Activated naive CD4-positive, alpha-beta T cell treated with anti-CD3 and anti-CD28 coated beads for 36 hours (primary cell): ENCODE results near the gene BBS1. TPM values are rescaled to one million over a fixed set of nuclear protein-coding genes. Genes with fewer than 3 reads are reported as not detected.
A peak's percentile ranks its signal among the peaks of the same experiment; 100 is the strongest.

Experiments
- CTCF ChIA-PET: fragments of 350-600 bp; sonication (Branson Sonifier 250); formaldehyde crosslinking; loops from one replicate; lab custom pipeline; 2021; ENCODE audit warnings: antibody characterized with exemption; lab: Charles Lee
- DNase-seq: peaks from one replicate; pipeline ENCODE4 v3.0.0-alpha.2; 2020
- H3K27ac Mint-ChIP-seq: one replicate; pipeline ENCODE4 v1.8.0; 2021; ENCODE audit warnings: mild to moderate bottlenecking, mixed read lengths
- H3K27me3 Mint-ChIP-seq: one replicate; pipeline ENCODE4 v1.8.0; 2021; ENCODE audit warnings: low read depth, mixed read lengths
- H3K36me3 Mint-ChIP-seq: one replicate; pipeline ENCODE4 v1.8.0; 2021; ENCODE audit warnings: low read depth, mixed read lengths
- H3K4me1 Mint-ChIP-seq: one replicate; pipeline ENCODE4 v1.8.0; 2021; ENCODE audit warnings: low read depth, mixed read lengths
- H3K4me3 Mint-ChIP-seq: one replicate; pipeline ENCODE4 v1.8.0; 2021; ENCODE audit warnings: mild to moderate bottlenecking, moderate library complexity, mixed read lengths
- H3K9me3 Mint-ChIP-seq: one replicate; pipeline ENCODE4 v1.8.0; 2021; ENCODE audit warnings: mixed read lengths
- intact Hi-C: fragments of 100-400 bp; cut with micrococcal nuclease; formaldehyde crosslinking; loops from one replicate; pipeline ENCODE4 v1.15.1; 2023
- total RNA-seq, 2 experiments: library from RNA; stranded (reverse); gene quantifications; one replicate each; pipeline ENCODE4 v1.2.3, GENCODE V29; 2021

Gene BBS1
- total RNA-seq, 2 experiments from 2014 or later, result 10.1 to 10.9 TPM

- H3K4me3 Mint-ChIP-seq, result no peak overlapping the region
- H3K36me3 Mint-ChIP-seq, result peaks cover 23% of the 10 kb centered on the region
- CTCF ChIA-PET, result interaction anchor here (0.6 to 1.1 kb wide), 2 partner anchors 11 to 207 kb away, joined by 3 read pairs; no protein-coding TSS in a partner anchor
- no peak for DNase-seq
- no peaks in the 10 kb centered on the region for H3K27me3 Mint-ChIP-seq
- no peaks in the 10 kb centered on the region for H3K4me1 Mint-ChIP-seq
- intact Hi-C loops, result no loop called here
- H3K9me3 Mint-ChIP-seq, result no peaks in the 10 kb centered on the region
- H3K27ac Mint-ChIP-seq, result no peak overlapping the region
These were observed 13.2 kb upstream of the BBS1 start for GRCh38 chr11:66497206-66497605.

DNA sequence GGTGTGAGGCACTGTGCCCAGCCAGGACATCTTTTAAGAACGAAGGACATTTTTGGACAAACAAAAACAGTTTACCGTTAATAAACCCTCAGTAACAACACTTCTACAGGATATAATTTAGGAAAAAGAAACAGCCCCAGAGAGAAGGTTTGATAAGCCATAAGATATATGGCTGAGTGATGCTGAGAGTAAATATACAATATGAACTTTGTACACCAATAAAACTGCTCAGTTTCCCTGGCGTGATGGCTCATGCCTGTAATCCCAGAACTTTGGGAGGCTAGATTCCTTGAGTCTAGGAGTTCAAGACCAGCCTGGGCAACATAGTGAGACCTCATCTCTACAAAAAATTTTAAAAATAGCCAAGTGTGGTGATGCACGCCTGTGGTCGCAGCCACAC lies 11.9 kb upstream of the BBS1 start:
- H3K9me3 Mint-ChIP-seq, result no peaks in the 10 kb centered on the region
- no peaks in the 10 kb centered on the region for H3K27me3 Mint-ChIP-seq
- intact Hi-C loops, result no loop called here
- CTCF ChIA-PET, result no interaction called here
- H3K36me3 Mint-ChIP-seq, result peaks cover 22% of the 10 kb centered on the region
- H3K4me3 Mint-ChIP-seq, result no peak overlapping the region
- DNase-seq, result no peak
- H3K27ac Mint-ChIP-seq, result no peak overlapping the region
- H3K4me1 Mint-ChIP-seq, result no peaks in the 10 kb centered on the region

DNA sequence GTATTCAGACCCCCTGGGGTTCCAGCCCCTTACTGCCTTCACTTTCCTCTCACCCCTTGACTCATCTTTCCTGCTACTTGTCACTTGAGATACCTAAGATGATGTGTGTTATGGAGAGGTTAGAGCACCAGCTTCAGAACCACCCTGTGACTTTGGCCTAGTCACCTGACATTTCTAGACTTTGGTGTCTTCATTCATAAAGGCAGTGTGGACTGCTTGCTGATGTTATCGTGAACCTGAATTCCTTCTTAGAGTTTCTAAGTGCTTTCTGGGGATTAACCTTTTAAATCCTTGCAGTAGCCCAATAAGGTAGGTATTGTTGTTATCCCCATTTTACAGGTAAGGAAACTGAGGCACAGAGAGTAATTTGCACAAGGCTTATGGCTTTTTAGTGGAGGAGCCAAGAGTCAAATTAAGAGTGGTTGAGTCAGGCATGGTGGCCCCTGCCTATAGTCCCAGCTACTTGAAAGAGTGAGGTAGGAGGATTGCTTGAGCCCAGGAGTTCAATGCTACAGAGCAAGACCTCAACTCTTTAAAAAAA lies 5.1 kb upstream of the BBS1 start:
- no peaks in the 10 kb centered on the region for H3K27me3 Mint-ChIP-seq
- H3K4me3 Mint-ChIP-seq, result no peak overlapping the region
- H3K27ac Mint-ChIP-seq, result no peak overlapping the region
- no peak for DNase-seq
- peaks cover 3% of the 10 kb centered on the region for H3K4me1 Mint-ChIP-seq
- no peaks in the 10 kb centered on the region for H3K9me3 Mint-ChIP-seq
- intact Hi-C loops, result no loop called here
- CTCF ChIA-PET, result no interaction called here
- peaks cover 11% of the 10 kb centered on the region for H3K36me3 Mint-ChIP-seq

DNA sequence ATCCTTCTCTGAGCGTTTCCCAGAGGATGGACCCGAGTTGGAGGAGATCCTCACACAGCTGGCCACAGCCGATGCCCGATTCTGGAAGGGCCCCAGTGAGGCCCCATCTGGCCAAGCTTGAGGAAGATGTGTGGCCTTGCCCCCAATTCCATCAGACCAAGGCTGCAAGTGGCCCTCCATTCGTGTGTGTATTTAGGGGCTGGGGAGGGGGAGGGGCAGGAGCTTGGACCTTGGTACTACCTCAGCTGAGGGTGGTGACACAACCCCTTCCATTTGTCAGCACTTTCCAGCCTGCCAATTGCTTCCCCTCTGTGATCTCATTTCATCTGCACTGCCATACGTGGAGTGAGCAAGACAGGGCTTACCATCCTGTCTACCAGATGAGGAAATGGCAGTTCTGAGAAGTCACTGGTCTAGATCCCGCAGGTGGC lies 1.3 kb upstream of the BBS1 start:
- Mint-ChIP-seq H3K36me3 (peaks cover 10% of the 10 kb centered on the region), H3K9me3 (no peaks in the 10 kb centered on the region), H3K27ac (no peak overlapping the region), H3K4me3 (no peak overlapping the region), H3K27me3 (no peaks in the 10 kb centered on the region), H3K4me1 (peaks cover 15% of the 10 kb centered on the region)
- CTCF ChIA-PET, result interaction anchor here (0.6 to 1.3 kb wide), 2 partner anchors 70 to 370 kb away, joined by 3 read pairs; no protein-coding TSS in a partner anchor
- intact Hi-C loops, result no loop called here
- DNase-seq, result no peak

DNA sequence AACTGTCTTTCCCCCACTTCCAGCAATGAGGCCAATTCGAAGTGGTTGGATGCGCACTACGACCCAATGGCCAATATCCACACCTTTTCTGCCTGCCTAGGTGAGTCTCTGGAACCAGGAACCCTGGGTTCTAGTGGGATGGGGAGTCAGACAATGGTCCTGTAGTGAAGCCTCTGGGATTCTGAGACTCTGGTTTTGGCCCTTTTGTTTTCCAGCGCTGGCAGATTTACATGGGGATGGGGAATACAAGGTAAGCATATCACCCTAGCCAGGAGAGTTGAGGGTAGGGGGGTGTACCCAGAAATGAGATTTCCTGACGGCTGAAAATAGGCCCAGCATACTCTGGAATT lies 530 bp downstream of the BBS1 start:
- peaks cover 11% of the 10 kb centered on the region for H3K36me3 Mint-ChIP-seq
- no peaks in the 10 kb centered on the region for H3K27me3 Mint-ChIP-seq
- H3K4me1 Mint-ChIP-seq, result peaks cover 15% of the 10 kb centered on the region
- intact Hi-C loops, result loop anchor here (1.0 to 2.0 kb wide), 3 partner anchors 36 to 167 kb away; partner anchors contain the start of genes ACTN3, PELI3 and ZDHHC24
- no peak for DNase-seq
- H3K4me3 Mint-ChIP-seq, result peak overlapping the region; percentile 89
- CTCF ChIA-PET, result interaction anchor here (0.9 to 1.1 kb wide), 2 partner anchors 43 to 93 kb away, joined by 3 read pairs; no protein-coding TSS in a partner anchor
- no peak overlapping the region for H3K27ac Mint-ChIP-seq
- H3K9me3 Mint-ChIP-seq, result no peaks in the 10 kb centered on the region

DNA sequence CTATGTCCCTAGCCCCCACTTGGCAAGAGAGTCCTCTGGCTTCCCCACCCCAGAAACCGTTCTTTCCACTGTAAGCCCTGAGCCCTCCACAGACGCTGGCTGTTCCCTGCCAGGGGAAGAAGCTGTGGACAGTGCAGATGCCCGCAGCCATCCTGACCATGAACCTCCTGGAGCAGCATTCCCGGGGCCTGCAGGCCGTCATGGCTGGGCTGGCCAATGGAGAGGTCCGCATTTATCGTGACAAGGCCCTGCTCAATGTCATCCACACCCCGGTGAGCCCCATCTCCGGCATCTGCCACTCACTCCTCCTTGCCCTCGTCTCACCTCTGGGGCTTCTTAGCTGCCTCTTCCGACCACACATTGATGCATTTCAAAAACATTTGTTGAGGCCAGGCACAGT lies 13.2 kb downstream of the BBS1 start:
- peaks cover 19% of the 10 kb centered on the region for H3K36me3 Mint-ChIP-seq
- H3K27me3 Mint-ChIP-seq, result no peaks in the 10 kb centered on the region
- H3K4me1 Mint-ChIP-seq, result no peaks in the 10 kb centered on the region
- no peak overlapping the region for H3K4me3 Mint-ChIP-seq
- H3K27ac Mint-ChIP-seq, result no peak overlapping the region
- no peak for DNase-seq
- no peaks in the 10 kb centered on the region for H3K9me3 Mint-ChIP-seq
- intact Hi-C loops, result no loop called here
- CTCF ChIA-PET, result no interaction called here

GRCh38 chr11:66524304-66525040 lies 14.0 kb downstream of the BBS1 start:
- no peak overlapping the region for H3K4me3 Mint-ChIP-seq
- intact Hi-C loops, result no loop called here
- DNase-seq, result no peak
- CTCF ChIA-PET, result no interaction called here
- no peaks in the 10 kb centered on the region for H3K9me3 Mint-ChIP-seq
- H3K4me1 Mint-ChIP-seq, result no peaks in the 10 kb centered on the region
- H3K36me3 Mint-ChIP-seq, result peaks cover 17% of the 10 kb centered on the region
- H3K27me3 Mint-ChIP-seq, result no peaks in the 10 kb centered on the region
- no peak overlapping the region for H3K27ac Mint-ChIP-seq

DNA sequence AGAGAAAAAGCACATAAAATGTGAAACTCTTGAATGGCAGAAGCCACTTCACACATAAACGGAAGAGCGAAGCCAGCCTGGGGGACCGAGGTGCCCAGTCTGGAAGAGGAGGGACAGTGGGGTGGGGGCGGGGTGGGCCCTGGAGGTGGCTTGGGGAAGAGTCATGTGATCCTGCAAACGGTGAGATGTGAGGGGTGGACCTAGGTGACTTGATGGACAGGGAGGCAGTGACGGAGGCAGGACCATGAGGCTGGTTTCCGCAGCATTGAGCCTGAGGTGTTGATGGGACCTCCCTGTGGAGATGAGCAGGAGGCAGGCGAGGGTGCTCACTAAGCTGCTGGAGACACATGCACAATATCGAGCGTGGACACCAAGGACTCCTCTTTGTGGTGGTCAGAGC lies 18.6 kb downstream of the BBS1 start:
- no peaks in the 10 kb centered on the region for H3K4me1 Mint-ChIP-seq
- no peaks in the 10 kb centered on the region for H3K27me3 Mint-ChIP-seq
- H3K4me3 Mint-ChIP-seq, result no peak overlapping the region
- no peak overlapping the region for H3K27ac Mint-ChIP-seq
- DNase-seq, result no peak
- CTCF ChIA-PET, result no interaction called here
- peaks cover 2% of the 10 kb centered on the region for H3K36me3 Mint-ChIP-seq
- no peaks in the 10 kb centered on the region for H3K9me3 Mint-ChIP-seq
- intact Hi-C loops, result no loop called here

GRCh38 chr11:66529655-66530054 lies 19.2 kb downstream of the BBS1 start:
- DNase-seq, result no peak
- H3K27ac Mint-ChIP-seq, result no peak overlapping the region
- H3K4me1 Mint-ChIP-seq, result no peaks in the 10 kb centered on the region
- no peaks in the 10 kb centered on the region for H3K36me3 Mint-ChIP-seq
- intact Hi-C loops, result no loop called here
- CTCF ChIA-PET, result no interaction called here
- no peaks in the 10 kb centered on the region for H3K27me3 Mint-ChIP-seq
- no peak overlapping the region for H3K4me3 Mint-ChIP-seq
- H3K9me3 Mint-ChIP-seq, result no peaks in the 10 kb centered on the region

- H3K9me3 Mint-ChIP-seq, result no peaks in the 10 kb centered on the region
- CTCF ChIA-PET, result no interaction called here
- no peak for DNase-seq
- intact Hi-C loops, result no loop called here
- peaks cover 5% of the 10 kb centered on the region for H3K36me3 Mint-ChIP-seq
- no peak overlapping the region for H3K4me3 Mint-ChIP-seq
- no peaks in the 10 kb centered on the region for H3K4me1 Mint-ChIP-seq
- H3K27ac Mint-ChIP-seq, result no peak overlapping the region
- no peaks in the 10 kb centered on the region for H3K27me3 Mint-ChIP-seq
These were observed 20.7 kb downstream of the BBS1 start for GRCh38 chr11:66530927-66531709.

- no peak overlapping the region for H3K4me3 Mint-ChIP-seq
- no peak overlapping the region for H3K27ac Mint-ChIP-seq
- H3K4me1 Mint-ChIP-seq, result no peaks in the 10 kb centered on the region
- CTCF ChIA-PET, result no interaction called here
- no peaks in the 10 kb centered on the region for H3K9me3 Mint-ChIP-seq
- DNase-seq, result no peak
- intact Hi-C loops, result no loop called here
- no peaks in the 10 kb centered on the region for H3K27me3 Mint-ChIP-seq
- H3K36me3 Mint-ChIP-seq, result peaks cover 5% of the 10 kb centered on the region
These were observed 21.4 kb downstream of the BBS1 start for GRCh38 chr11:66531841-66532240.

DNA sequence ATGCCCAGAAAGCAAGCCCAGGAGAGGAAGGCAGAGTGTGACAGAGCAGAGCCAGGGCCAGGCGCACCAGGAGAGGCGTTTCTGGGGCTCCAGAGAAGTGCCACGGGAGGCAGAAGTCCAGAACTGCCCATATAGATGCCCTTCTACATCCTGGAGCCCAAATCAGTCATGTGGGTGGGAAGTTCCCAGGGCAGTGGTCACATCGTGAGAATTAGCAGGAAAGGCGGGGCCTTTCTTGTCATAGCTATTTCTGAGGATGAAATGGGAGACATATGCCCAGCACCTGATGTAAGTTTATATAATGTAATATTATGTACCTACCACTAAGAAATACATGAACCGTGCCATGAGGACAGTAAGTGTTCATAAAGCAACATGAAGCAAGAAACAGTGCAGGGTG lies 22.3 kb downstream of the BBS1 start:
- Mint-ChIP-seq H3K27me3 (no peaks in the 10 kb centered on the region), H3K27ac (peak overlapping the region; percentile 36), H3K36me3 (peaks cover 10% of the 10 kb centered on the region), H3K9me3 (no peaks in the 10 kb centered on the region), H3K4me1 (no peaks in the 10 kb centered on the region), H3K4me3 (no peak overlapping the region)
- intact Hi-C loops, result no loop called here
- CTCF ChIA-PET, result interaction anchor here (0.5 to 1.0 kb wide), 2 partner anchors 49 to 772 kb away, joined by 3 read pairs; no protein-coding TSS in a partner anchor
- DNase-seq, result no peak
